ENCODE results near the gene RPS6KL1. TPM values are rescaled to one million over a fixed set of nuclear protein-coding genes. Genes with fewer than 3 reads are reported as not detected.

Gene RPS6KL1
- total and polyA plus RNA-seq, 2 experiments from 2014 or later, result 5.6 to 6.5 TPM

DNA sequence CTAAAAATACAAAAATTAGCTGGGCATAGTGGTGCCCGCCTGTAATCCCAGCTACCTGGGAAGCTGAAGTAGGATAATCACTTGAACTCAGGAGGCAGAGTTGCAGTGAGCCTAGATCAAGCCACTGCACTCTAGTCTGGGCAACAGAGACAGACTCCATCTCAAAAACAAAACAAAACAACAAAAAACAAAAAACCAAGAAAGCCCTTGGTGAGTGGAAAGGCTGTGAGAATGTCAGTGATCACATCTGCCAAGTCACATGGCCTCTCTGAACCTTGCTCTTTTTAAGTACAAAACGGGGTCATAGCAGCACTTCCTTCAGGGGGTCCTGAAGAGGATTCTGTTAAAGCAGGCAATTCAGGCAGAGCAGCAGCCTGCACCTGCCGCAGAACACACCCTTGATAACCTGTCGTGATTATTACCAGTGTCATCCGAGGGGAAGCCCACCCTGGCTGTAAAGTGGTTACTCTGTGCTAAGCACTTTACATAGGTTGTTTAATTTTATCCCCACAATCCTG lies 9.6 kb downstream of the RPS6KL1 start:
- no peak overlapping the region for H3K4me3 Mint-ChIP-seq
- no peaks in the 10 kb centered on the region for H3K27me3 ChIP-seq (ENCODE audit: insufficient read depth)
- H3K9me2 ChIP-seq (ENCODE audit: insufficient read depth), result no peaks in the 10 kb centered on the region
- H3K9me3 Mint-ChIP-seq, result no peaks in the 10 kb centered on the region
- no peak overlapping the region for H3K4me3 ChIP-seq
- no peak for DNase-seq (ENCODE audit: low spot score)
- H4K20me1 ChIP-seq (replicated peaks; ENCODE audit: insufficient read depth), result 0 out of 2 replicates have a peak, but pooled peaks cover 4% of the 10 kb centered on the region
- H3K36me3 Mint-ChIP-seq (ENCODE audit: low read depth), result no peaks in the 10 kb centered on the region; the same call in 2 of the 3 replicates
- no peaks in the 10 kb centered on the region for H3K4me1 ChIP-seq (ENCODE audit: insufficient read depth)
- H3F3A ChIP-seq (replicated peaks; ENCODE audit: low read depth), result no peaks in the 10 kb centered on the region
- H3K4me1 Mint-ChIP-seq, result peaks cover 3% of the 10 kb centered on the region; the same call in 1 of the 3 replicates
- H3K27ac ChIP-seq (ENCODE audit: low read depth), result no peak overlapping the region
- no peak for TF ChIP-seq REST (IDR thresholded peaks at IDR 0.05; ENCODE audit: unreplicated experiment)
- no peak for TF ChIP-seq EZH2phosphoT487 (IDR thresholded peaks at IDR 0.05; ENCODE audit: unreplicated experiment)
- TF ChIP-seq ZNF331 (CRISPR knock-in tag; IDR thresholded peaks at IDR 0.05; ENCODE audit: low read depth), result no peak
- TF ChIP-seq ETS1 (IDR thresholded peaks at IDR 0.05), result no peak
- TF ChIP-seq CTCF (conservative IDR thresholded peaks at IDR 0.05; ENCODE audit: low read depth in 2 of 2), result no peak
- ATAC-seq, result no peak
- no peak overlapping the region for H2AFZ ChIP-seq
- no peak overlapping the region for H3K27ac Mint-ChIP-seq
- H3K36me3 ChIP-seq (ENCODE audit: insufficient read depth), result no peaks in the 10 kb centered on the region
- no peak overlapping the region for H3K4me2 ChIP-seq
- H3K27me3 Mint-ChIP-seq (ENCODE audit: insufficient read depth, low read depth, poor library complexity), result peaks cover 4% of the 10 kb centered on the region
- no peaks in the 10 kb centered on the region for H3K79me2 ChIP-seq (replicated peaks; ENCODE audit: insufficient read depth)

GRCh38 chr14:74912801-74913200 lies 10.3 kb downstream of the RPS6KL1 start:
- Histone ChIP-seq H3K27me3 (ENCODE audit: insufficient read depth) (no peaks in the 10 kb centered on the region), H4K20me1 (replicated peaks; ENCODE audit: insufficient read depth) (0 out of 2 replicates have a peak, but pooled peaks cover 4% of the 10 kb centered on the region), H3K9me2 (ENCODE audit: insufficient read depth) (no peaks in the 10 kb centered on the region), H3K4me3 (no peak overlapping the region), H3K4me2 (no peak overlapping the region), H3K79me2 (replicated peaks; ENCODE audit: insufficient read depth) (no peaks in the 10 kb centered on the region), H3K36me3 (ENCODE audit: insufficient read depth) (no peaks in the 10 kb centered on the region), H3K27ac (ENCODE audit: low read depth) (no peak overlapping the region), H3F3A (replicated peaks; ENCODE audit: low read depth) (no peaks in the 10 kb centered on the region), H2AFZ (no peak overlapping the region), H3K4me1 (ENCODE audit: insufficient read depth) (no peaks in the 10 kb centered on the region)
- Mint-ChIP-seq H3K36me3 (ENCODE audit: low read depth) (no peaks in the 10 kb centered on the region; the same call in 2 of the 3 replicates), H3K4me3 (no peak overlapping the region), H3K27ac (no peak overlapping the region), H3K27me3 (ENCODE audit: insufficient read depth, low read depth, poor library complexity) (peaks cover 5% of the 10 kb centered on the region), H3K9me3 (no peaks in the 10 kb centered on the region), H3K4me1 (peaks cover 3% of the 10 kb centered on the region; the same call in 1 of the 3 replicates)
- DNase-seq (ENCODE audit: low spot score) (no peak), ATAC-seq (no peak)
- TF ChIP-seq NANOG (IDR thresholded peaks at IDR 0.05; ENCODE audit: borderline replicate concordance), result no peak
- no peak for TF ChIP-seq ZNF331 (CRISPR knock-in tag; IDR thresholded peaks at IDR 0.05; ENCODE audit: low read depth)
- TF ChIP-seq CTCF (conservative IDR thresholded peaks at IDR 0.05; ENCODE audit: low read depth in 2 of 2), result no peak
- no peak for TF ChIP-seq EZH2phosphoT487 (IDR thresholded peaks at IDR 0.05; ENCODE audit: unreplicated experiment)
- no peak for TF ChIP-seq ETS1 (IDR thresholded peaks at IDR 0.05)
- no peak for TF ChIP-seq JUNB (IDR thresholded peaks at IDR 0.05; ENCODE audit: unreplicated experiment)
- no peak for TF ChIP-seq EZH2 (IDR thresholded peaks at IDR 0.05; ENCODE audit: low read depth, unreplicated experiment)
- no peak for TF ChIP-seq POLR2AphosphoS5 (IDR thresholded peaks at IDR 0.05; ENCODE audit: low read depth)
- no peak for TF ChIP-seq REST (IDR thresholded peaks at IDR 0.05; ENCODE audit: unreplicated experiment)
